MV-4-11 (cell line): Measurements from ENCODE around the gene KCNQ1.

Experiments
- DNase-seq: peaks from one replicate; lab custom pipeline; 2025; lab: John Stamatoyannopoulos, UW

Gene KCNQ1

DNA sequence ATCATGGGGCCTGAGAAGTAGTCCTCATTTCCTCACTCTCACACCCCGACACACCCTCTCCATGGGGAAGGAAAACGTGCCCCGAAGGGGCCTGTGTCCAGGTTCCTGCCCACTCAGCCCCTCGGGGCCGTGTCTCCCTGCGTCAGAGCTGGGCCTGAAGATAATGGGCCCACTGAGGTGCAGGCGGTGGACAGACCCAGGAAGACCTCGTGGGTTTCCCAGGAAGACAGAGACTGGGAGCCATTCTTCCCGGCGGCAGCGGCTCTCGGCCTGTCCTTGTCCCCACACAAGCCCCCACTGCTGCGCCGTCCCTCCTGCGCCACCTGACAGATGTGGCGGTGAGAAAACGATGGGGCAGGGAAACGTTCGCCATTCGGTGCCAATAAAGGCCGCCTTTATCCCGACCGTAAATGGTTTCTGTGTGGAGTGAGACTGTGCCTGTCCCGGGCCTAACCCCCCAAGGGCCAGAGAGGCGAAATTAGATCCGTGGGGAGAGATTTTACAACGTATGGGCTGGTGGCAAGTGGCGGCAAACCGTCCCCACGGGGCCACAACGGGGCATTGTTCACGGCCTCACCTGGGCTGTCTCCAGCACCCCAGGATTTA is 351.8 kb downstream of the KCNQ1 start:
- DNase-seq, result no peak

- DNase-seq, result no peak
Observed at GRCh38 chr11:2797121-2797711, 352.4 kb downstream of the KCNQ1 start.

- DNase-seq, result no peak
Observed at GRCh38 chr11:2797741-2798361, 353.0 kb downstream of the KCNQ1 start.

- no peak for DNase-seq
Observed at GRCh38 chr11:2798951-2799761, 354.3 kb downstream of the KCNQ1 start.

DNA sequence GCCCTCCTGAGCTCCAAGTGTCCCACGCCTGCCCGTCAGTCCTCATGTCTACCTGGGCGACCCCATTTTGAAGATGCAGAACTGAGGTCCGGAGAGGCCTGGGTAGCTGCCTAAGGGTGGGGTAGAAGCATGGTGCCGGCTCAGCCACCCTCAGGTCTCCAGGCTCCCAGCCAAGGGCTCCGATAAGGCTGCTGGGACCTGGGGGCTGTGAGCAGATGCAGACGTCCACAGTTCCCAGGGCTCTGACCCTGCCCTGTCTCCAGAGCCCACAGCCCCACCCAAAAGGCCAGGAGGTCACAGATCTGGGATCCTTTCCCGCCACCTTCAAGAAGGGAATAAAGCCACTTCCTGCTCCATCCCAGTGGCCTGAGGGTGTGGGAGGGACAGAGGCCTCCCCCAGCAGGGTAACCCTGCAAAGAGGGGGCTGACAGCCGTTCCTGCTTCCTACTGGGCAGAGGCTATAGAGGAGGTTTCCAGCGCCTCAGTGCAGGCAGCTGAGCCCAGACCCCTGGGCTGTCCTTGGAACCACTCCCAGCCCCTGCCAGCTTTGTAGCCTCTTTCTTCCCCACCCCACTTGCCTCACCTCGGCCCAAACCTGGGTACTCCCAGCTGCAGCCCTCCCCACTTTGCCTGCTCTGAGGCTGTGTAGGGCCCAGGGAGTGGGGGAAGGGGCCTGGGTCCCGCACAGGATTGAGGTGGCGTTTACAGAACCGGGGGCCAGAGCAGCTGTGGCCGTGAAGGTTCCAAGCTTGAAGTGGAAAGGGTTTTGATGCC is 355.3 kb downstream of the KCNQ1 start:
- no peak for DNase-seq

GRCh38 chr11:2800655-2801531 is 356.1 kb downstream of the KCNQ1 start:
- DNase-seq, result no peak

- no peak for DNase-seq
Observed at GRCh38 chr11:2801711-2802388, 357.0 kb downstream of the KCNQ1 start.

DNA sequence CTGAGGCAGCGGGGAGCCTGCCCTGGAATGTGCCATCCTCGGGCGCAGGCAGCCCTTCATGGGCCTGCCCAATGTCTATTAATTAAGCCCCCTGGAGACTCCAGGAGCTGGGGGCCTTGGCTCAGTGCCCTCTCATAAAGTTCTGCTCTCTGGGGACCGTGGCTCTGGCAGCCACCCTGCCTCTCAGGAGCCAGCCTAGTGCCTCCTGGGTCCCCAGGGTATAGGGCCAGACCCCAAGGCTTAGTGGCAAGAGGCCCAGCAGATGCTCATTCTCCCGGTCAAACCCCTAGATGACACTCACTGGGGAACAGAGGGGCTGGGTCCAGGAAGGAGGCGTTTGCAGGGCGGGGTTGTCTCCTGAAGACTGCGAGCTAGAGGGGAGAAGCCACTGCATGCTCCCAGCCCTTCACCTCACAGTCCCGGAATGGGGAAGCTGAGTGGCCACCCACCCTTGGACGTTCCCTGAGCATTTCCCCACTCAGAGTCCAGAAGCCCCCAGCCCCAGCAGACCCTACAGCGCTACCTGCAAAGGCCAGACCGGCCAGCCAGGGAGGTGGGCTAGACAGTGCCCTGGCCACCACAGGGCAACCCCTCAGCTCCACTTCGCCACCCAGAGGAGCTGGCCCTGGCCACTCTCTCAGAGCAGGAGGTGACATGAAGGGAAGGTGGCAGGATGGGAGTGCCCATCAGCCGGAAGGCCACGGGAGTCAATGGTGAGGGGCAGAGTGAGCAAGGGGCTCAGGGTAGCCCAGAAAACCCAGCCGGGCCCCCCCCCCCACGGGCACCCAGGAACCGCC is 357.8 kb downstream of the KCNQ1 start:
- no peak for DNase-seq

DNA sequence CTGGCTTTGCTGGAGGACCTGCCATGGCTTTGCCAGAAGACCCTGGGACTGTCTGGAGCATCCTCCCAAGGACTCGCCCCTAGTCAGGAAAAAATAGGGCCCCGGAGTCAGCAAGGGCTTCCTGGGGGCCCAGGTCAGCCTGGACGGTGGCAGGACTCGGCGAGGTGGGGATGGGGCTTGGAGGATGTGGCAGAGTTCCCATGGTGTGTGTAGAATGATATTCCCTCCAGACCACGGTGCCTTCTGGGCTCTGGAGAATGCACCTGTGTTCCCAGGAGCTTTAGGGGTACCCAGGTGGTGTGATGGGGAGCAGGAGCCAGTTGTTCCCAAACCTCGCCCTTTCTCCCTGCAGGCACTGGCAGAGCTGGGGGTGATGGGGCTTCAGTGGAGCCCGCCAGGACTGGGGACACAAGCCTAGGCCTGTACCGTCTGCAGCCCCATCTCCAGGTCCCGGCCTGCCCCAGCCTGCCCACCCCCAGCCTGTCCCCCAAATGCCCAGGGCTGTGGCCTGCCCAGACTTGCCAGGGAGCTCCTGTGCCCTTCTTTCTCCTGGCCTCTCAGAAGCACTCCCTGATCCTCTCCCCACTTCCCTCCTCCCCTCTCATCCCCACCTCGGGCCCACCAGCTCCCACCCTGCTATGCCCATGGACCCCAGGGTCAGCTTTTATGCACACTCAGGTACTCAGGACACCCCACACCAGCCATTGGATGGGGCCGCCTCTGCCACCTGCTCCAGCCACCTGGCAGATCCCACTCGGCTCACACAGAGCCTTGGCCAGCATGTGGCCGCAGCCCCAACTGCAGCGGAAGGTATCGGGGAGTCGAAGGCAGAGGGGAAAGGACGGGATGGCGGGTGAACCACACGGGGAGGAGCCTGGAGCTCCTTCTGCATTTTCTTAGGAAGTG is 358.6 kb downstream of the KCNQ1 start:
- DNase-seq, result no peak

DNA sequence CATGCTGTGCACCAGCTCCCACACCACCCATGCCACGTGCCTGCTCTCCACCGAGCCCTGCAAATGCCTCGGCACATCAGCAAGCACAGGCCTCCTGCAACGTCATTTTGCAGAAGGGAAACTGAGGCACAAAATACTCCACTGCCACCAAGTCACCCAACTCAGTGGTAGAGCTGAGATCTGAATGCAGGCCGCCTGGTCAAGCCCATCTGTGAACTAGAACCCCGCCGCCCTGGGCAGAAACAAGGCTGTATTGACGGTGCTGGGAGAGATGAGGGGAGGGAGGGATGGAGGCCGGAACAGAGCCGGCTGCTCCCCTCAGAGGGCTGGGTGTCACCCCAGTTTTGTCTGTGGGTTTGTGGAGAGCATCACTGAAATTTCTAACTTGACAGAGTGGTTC is 359.4 kb downstream of the KCNQ1 start:
- DNase-seq, result no peak

GRCh38 chr11:2804701-2805387 is 360.0 kb downstream of the KCNQ1 start:
- no peak for DNase-seq

GRCh38 chr11:2805388-2806056 is 360.7 kb downstream of the KCNQ1 start:
- DNase-seq, result no peak

DNA sequence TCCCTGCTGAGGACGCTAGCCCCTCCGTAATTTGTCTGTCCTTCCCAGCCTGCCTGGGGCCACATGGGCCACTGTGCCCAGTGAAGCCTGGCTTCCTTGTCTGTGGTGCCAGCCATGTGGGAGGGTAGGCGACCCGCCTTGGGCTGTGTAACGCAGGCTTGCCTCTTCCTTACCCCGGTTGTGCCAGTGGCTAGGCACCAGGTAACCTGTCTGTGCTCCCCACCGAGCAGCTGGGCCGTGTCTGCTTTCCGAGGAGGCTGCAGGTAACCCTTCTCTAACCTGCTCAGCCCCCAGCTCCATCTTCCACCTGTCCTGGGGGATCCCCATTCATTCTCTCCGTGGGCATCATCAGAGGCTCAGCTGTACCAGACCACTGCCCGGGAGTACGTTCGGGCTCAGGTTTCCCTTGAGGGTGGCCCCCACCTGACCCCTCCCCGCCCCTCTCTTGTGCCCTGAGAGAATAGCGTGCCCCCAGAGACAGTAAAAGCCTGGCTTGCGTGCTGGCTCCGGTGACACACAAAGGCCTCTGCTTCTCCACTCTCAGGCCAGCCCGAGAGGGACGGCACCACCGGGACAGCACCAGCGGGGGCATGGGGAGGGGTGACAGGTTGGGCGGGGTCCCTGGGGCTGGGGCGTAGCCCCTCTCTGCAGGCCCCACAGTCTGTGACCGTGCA is 361.7 kb downstream of the KCNQ1 start:
- no peak for DNase-seq

- DNase-seq, result no peak
Observed at GRCh38 chr11:2807025-2807681, 362.3 kb downstream of the KCNQ1 start.

DNA sequence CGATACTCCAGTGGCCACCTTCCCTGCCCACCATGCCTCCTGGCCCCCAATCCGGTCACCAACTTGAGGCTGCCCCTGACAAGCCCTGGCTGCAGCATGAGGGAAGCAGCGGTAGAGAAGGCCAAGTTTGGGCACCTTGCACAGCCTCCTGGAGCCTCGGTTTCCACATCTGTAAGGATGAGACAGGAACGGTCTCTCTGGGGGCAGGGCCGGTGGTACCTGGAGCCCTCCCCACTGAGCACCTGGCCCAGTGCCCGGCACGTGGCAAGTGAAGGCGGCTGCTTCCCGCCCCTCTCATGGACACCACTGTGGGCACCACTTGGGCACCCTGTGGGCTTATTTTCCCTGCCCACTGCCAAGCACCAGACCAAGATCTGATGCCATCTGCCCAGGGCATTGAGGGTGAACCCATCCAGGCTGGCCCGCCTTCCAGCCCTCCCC is 363.0 kb downstream of the KCNQ1 start:
- no peak for DNase-seq
